Skeletal muscle satellite cell (primary cell): ENCODE data around the gene TSHR.

Experiments used
- H3K27me3 ChIP-seq: 2 replicates; pipeline ENCODE4 v1.7.0; 2013; ENCODE audit warnings: low read length; ENCODE audit not compliant: control insufficient read depth, insufficient read depth
- H3K36me3 ChIP-seq: 2 replicates; pipeline ENCODE4 v1.7.0; 2013; ENCODE audit warnings: mild to moderate bottlenecking, control low read depth, low read length; ENCODE audit not compliant: insufficient read depth
- H3K4me1 ChIP-seq: 2 replicates; pipeline ENCODE4 v1.7.0; 2013; ENCODE audit warnings: low read length; ENCODE audit not compliant: control insufficient read depth, insufficient read depth
- H3K4me2 ChIP-seq: 2 replicates; pipeline ENCODE4 v1.7.0; 2013; ENCODE audit warnings: mild to moderate bottlenecking, low read length
- H3K4me3 ChIP-seq: 2 replicates; pipeline ENCODE4 v1.7.0; 2013; ENCODE audit warnings: low read length
- H3K9ac ChIP-seq: 2 replicates; pipeline ENCODE4 v1.7.0; 2013; ENCODE audit warnings: mild to moderate bottlenecking, low read depth, low read length, moderate library complexity
- H3K9me3 ChIP-seq: replicated peaks from 2 replicates; pipeline ENCODE4 v1.7.0; 2013; ENCODE audit warnings: mild to moderate bottlenecking, control low read depth, low read length

Gene TSHR

DNA sequence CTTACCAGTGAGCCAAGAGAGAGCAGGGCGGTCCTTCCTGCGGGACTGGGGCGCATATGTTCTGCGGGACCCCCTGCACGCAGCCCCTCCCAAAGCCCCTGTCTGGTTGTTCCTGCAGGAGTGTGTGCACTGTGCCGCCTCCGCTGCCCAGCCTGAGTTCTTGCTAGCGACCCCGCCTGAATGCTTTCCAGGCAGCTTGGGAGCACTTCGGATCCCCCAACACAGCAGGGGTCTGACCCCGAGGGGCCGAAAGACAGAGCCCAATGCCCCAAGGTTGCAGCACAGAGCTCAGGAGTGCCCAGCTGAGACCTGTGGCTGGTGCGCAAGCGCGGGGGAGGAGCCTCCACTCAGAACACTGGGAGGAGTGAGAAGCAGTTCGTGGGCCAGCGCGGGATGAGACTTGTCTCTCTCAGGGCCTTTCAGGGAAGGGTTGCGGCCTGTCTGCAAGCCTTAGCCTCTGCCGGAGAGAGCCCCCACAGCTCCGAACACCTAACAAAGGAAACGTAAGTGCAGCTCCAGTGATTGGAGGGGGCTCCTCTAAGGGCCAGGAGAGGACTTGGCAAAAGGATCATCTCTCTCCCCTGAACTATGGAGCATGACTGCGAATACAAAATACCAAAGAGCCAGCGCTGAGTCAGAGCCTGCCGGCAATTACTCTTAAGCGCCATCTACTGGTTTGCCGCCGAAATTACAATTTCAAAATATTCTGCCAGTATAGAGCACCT lies 214.8 kb downstream of the TSHR start:
- H3K4me1 ChIP-seq: peaks cover 34% of the 10 kb centered on the region
- H3K9ac ChIP-seq: peak overlapping the region; percentile 87
- H3K4me2 ChIP-seq: peak overlapping the region; percentile 98
- no peaks in the 10 kb centered on the region for H3K36me3 ChIP-seq
- H3K27me3 ChIP-seq: no peaks in the 10 kb centered on the region
- H3K4me3 ChIP-seq: peak overlapping the region; percentile 81
- H3K9me3 ChIP-seq: no peaks in the 10 kb centered on the region

DNA sequence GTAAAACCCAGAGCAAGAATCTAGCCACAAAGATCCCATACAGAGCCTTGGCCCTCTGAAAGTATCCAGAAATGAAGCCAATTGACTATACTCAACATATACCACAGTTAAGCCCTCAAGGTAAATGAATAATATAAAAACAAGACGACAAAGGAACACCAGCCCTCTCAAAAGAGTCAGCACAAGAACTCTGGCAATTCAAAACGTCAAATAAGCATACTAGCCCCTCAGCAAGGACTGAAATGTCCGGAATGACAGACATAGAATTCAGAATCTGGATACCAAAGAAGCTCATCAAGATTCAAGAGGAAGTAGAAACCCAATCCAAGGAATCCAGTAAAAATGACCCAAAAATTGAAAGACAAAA lies 215.4 kb downstream of the TSHR start:
- no peaks in the 10 kb centered on the region for H3K36me3 ChIP-seq
- H3K27me3 ChIP-seq: no peaks in the 10 kb centered on the region
- peaks cover 34% of the 10 kb centered on the region for H3K4me1 ChIP-seq
- H3K9ac ChIP-seq: peak overlapping the region; percentile 87
- no peak overlapping the region for H3K4me3 ChIP-seq
- H3K9me3 ChIP-seq: no peaks in the 10 kb centered on the region
- H3K4me2 ChIP-seq: peak overlapping the region; percentile 98

DNA sequence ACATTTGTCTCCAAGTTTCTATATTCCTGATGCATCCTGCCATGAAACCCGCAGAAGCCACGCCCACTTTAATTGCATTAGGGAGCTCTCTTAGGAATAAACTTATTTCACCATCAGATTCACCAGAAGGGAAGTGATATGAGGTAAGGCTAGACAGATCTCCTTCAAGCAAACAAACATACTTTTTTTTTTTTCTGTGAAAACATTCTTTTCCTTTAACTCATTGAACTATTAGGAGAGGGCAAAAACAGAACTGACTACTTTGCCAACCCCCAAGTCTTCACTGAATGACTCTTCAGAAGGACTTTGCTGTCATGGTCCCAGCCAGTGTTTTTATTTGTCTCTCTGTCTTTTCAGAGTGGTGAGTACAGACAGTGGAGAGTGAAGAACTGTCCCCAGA lies 216.9 kb downstream of the TSHR start:
- Histone ChIP-seq H3K4me2 (peak overlapping the region; percentile 54), H3K4me1 (peaks cover 34% of the 10 kb centered on the region), H3K36me3 (no peaks in the 10 kb centered on the region), H3K27me3 (no peaks in the 10 kb centered on the region), H3K9me3 (no peaks in the 10 kb centered on the region), H3K4me3 (peak overlapping the region; percentile 37), H3K9ac (no peak overlapping the region)

GRCh38 chr14:81172881-81173280 lies 217.5 kb downstream of the TSHR start:
- H3K36me3 ChIP-seq: peaks cover under 1% of the 10 kb centered on the region
- H3K4me2 ChIP-seq: peak overlapping the region; percentile 54
- peaks cover 34% of the 10 kb centered on the region for H3K4me1 ChIP-seq
- H3K9ac ChIP-seq: no peak overlapping the region
- H3K9me3 ChIP-seq: no peaks in the 10 kb centered on the region
- H3K27me3 ChIP-seq: no peaks in the 10 kb centered on the region
- peak overlapping the region; percentile 37 for H3K4me3 ChIP-seq

DNA sequence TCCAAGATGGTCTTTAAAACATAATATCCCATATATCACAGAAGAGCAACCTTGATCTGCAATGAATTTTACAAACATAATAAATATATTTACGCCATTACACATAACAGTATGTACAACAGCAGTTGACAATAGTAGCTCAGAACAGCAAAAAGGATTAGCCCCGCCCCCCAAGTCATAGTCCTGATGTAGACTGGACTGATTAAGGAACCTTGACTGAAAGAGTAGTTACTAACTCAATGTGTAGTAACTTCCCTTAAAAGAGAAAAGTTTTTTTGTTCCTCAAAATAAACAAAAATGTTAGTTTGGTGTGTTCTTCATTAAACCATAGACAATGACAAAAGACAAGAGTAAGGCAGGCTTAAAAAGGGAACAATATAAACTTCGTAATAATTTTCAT lies 220.8 kb downstream of the TSHR start:
- Histone ChIP-seq H3K4me3 (no peak overlapping the region), H3K4me1 (peaks cover 19% of the 10 kb centered on the region), H3K9me3 (no peaks in the 10 kb centered on the region), H3K9ac (no peak overlapping the region), H3K27me3 (no peaks in the 10 kb centered on the region), H3K4me2 (no peak overlapping the region), H3K36me3 (peaks cover 9% of the 10 kb centered on the region)

DNA sequence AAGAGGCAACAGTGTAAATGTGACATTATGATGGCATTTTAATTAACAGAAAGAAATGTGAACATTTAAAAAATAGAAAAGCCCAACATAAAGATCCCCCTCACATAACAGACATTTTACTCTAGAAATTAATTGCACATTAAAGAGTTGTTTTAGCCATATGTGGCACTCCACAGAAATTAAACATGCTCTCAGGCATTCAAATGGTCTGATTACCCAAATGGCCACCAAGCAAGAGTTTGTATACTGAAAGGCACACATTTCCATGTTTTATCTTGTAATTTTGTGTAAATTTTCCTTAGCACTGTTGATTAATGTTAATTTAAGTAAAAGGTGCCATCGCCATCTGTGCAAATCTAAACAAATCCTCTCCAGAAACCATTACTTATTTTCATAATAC lies 221.8 kb downstream of the TSHR start:
- Histone ChIP-seq H3K27me3 (no peaks in the 10 kb centered on the region), H3K9ac (no peak overlapping the region), H3K9me3 (no peaks in the 10 kb centered on the region), H3K4me1 (peaks cover 14% of the 10 kb centered on the region), H3K36me3 (peaks cover 9% of the 10 kb centered on the region), H3K4me3 (no peak overlapping the region), H3K4me2 (no peak overlapping the region)

DNA sequence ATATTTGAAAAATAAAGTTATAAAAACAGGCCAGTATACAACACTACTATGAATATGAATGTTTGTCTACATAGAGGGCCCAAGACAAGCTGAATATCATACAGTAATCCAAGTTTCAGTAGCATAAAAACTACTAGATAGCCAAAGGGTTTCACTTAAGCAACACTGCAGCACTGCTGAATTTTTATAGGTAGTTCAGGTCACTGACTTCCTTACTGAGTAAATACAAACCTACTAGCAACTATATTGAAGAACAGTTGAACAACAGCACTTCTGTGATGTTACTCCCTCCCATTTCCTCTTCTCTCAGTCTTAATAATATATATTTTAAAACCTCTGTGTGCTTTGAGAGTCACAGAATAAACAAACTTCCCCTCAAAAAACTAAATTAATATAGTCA lies 222.6 kb downstream of the TSHR start:
- H3K4me3 ChIP-seq: no peak overlapping the region
- H3K4me1 ChIP-seq: peaks cover 5% of the 10 kb centered on the region
- H3K9ac ChIP-seq: no peak overlapping the region
- H3K9me3 ChIP-seq: no peaks in the 10 kb centered on the region
- peaks cover 9% of the 10 kb centered on the region for H3K36me3 ChIP-seq
- no peak overlapping the region for H3K4me2 ChIP-seq
- no peaks in the 10 kb centered on the region for H3K27me3 ChIP-seq

DNA sequence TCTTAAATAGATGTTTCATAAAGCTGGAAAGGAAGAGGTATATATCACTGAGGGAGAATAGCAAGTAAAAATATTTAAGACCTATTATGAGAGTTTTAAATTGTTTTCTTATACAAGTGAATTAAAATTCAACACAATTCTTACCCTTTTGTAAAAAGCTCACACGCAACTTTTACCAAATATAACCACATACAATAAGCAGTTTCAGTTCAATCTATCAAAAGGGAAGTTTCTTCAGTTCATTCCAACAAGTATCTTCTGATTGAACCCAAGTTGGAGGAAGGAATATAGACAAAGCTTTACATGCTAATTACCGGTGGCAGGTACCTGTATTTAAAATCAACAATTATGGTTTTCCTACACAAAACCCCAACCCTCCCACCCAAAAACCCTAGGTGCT lies 224.2 kb downstream of the TSHR start:
- Histone ChIP-seq H3K27me3 (no peaks in the 10 kb centered on the region), H3K4me2 (no peak overlapping the region)

DNA sequence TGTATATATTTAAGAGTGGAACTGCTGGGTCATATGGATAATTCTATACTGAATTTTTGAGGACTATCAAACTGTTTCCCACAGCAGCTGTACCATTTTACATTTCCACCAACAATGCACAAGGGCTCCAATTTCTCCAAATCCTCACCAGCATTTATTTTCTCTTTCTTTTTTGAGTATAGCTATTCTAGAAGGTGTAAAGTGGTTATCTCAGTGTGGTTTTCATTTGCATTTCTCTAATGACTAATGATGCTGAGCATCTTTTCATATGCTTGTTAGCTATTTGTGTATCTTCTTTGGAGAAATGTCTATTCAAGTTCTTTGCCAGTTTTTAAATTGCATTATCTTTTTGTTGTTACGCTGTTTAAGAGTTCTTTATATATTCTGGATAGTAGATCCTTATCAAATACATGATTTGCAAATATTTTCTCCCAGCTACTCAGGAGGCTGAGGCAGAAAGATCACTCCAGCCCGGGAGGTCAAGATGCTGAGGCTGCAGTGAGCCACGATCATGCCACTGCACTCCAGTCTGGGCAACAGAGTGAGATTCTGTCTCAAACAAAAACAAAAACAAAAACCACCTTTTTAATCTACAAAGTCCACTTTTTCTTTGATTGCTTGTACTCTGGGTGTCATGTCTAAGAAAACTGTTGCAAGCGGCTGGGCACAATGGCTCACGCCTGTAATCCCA lies 232.6 kb downstream of the TSHR start:
- Histone ChIP-seq H3K4me1 (peaks cover 9% of the 10 kb centered on the region), H3K9me3 (no peaks in the 10 kb centered on the region), H3K36me3 (peaks cover 50% of the 10 kb centered on the region), H3K9ac (no peak overlapping the region), H3K27me3 (no peaks in the 10 kb centered on the region), H3K4me2 (no peak overlapping the region), H3K4me3 (no peak overlapping the region)

More for the DNA sequence above, 224.2 kb downstream of the TSHR start:
- H3K4me1 ChIP-seq: peaks cover 9% of the 10 kb centered on the region
- H3K9ac ChIP-seq: no peak overlapping the region
- H3K4me3 ChIP-seq: no peak overlapping the region
- no peaks in the 10 kb centered on the region for H3K9me3 ChIP-seq
- H3K36me3 ChIP-seq: peaks cover 14% of the 10 kb centered on the region

GRCh38 chr14:81192594-81192993 lies 237.2 kb downstream of the TSHR start:
- Histone ChIP-seq H3K4me2 (no peak overlapping the region), H3K9ac (no peak overlapping the region), H3K4me3 (no peak overlapping the region), H3K4me1 (no peaks in the 10 kb centered on the region), H3K27me3 (no peaks in the 10 kb centered on the region), H3K9me3 (no peaks in the 10 kb centered on the region), H3K36me3 (peaks cover 62% of the 10 kb centered on the region)

GRCh38 chr14:81193924-81194633 lies 238.7 kb downstream of the TSHR start:
- no peak overlapping the region for H3K9ac ChIP-seq
- H3K4me3 ChIP-seq: no peak overlapping the region
- no peak overlapping the region for H3K4me2 ChIP-seq
- peaks cover 63% of the 10 kb centered on the region for H3K36me3 ChIP-seq
- no peaks in the 10 kb centered on the region for H3K9me3 ChIP-seq
- no peaks in the 10 kb centered on the region for H3K4me1 ChIP-seq
- H3K27me3 ChIP-seq: no peaks in the 10 kb centered on the region
